ENCODE data around the gene RIPOR2. TPM values are rescaled to one million over a fixed set of nuclear protein-coding genes. Genes with fewer than 3 reads are reported as not detected.

RIPOR2 gene
- total and polyA plus RNA-seq, 2 experiments from 2014 or later: 3.2 to 3.3 TPM

- Histone ChIP-seq H3K36me3 (ENCODE audit: low read depth) (0 out of 2 replicates have a peak, but pooled peaks cover 4% of the 10 kb centered on the region), H3K4me1 (ENCODE audit: insufficient read depth) (no peaks in the 10 kb centered on the region), H3K9me3 (ENCODE audit: low read depth) (no peaks in the 10 kb centered on the region), H3K4me3 (no peak overlapping the region), H3K27ac (no peak overlapping the region), H4K20me1 (ENCODE audit: insufficient read depth) (no peaks in the 10 kb centered on the region), H3K9me2 (ENCODE audit: insufficient read depth) (no peaks in the 10 kb centered on the region), H3K27me3 (replicated peaks; ENCODE audit: insufficient read depth) (no peaks in the 10 kb centered on the region), H3K4me2 (ENCODE audit: unreplicated experiment) (no peak overlapping the region), H3K79me2 (ENCODE audit: insufficient read depth) (no peaks in the 10 kb centered on the region), H3F3A (ENCODE audit: insufficient read depth) (no peaks in the 10 kb centered on the region), H2AFZ (no peak overlapping the region), H3K9ac (no peak overlapping the region)
- no peak for TF ChIP-seq EZH2 (IDR thresholded peaks at IDR 0.05; ENCODE audit: insufficient read depth, poor library complexity, severe bottlenecking)
- no peak for TF ChIP-seq EZH2phosphoT487 (IDR thresholded peaks at IDR 0.05; ENCODE audit: insufficient read depth, low read depth)
- DNase-seq: no peak
- 77 to 84% methylated on average over 11 of the region's 11 CpGs for WGBS, 2 experiments (ENCODE audit: low coverage in 1 of 2, low lambda C conversion rate in 2 of 2, missing lambda C conversion rate in 2 of 2)
- in situ Hi-C loops (cut with MboI): no loop called here
Observed at GRCh38 chr6:24876499-24877465, 59.0 kb downstream of the RIPOR2 start.

GRCh38 chr6:24875534-24875901 is 60.2 kb downstream of the RIPOR2 start:
- no peak for TF ChIP-seq EZH2 (IDR thresholded peaks at IDR 0.05; ENCODE audit: insufficient read depth, poor library complexity, severe bottlenecking)
- TF ChIP-seq EZH2phosphoT487 (IDR thresholded peaks at IDR 0.05; ENCODE audit: insufficient read depth, low read depth): no peak
- no peaks in the 10 kb centered on the region for H3K9me2 ChIP-seq (ENCODE audit: insufficient read depth)
- H4K20me1 ChIP-seq (ENCODE audit: insufficient read depth): no peaks in the 10 kb centered on the region
- no peak overlapping the region for H3K27ac ChIP-seq
- H3K4me3 ChIP-seq: no peak overlapping the region
- no peak overlapping the region for H3K9ac ChIP-seq
- 71 to 80% methylated on average over 9 of the region's 9 CpGs for WGBS, 2 experiments (ENCODE audit: low coverage in 1 of 2, low lambda C conversion rate in 2 of 2, missing lambda C conversion rate in 2 of 2)
- no peaks in the 10 kb centered on the region for H3K79me2 ChIP-seq (ENCODE audit: insufficient read depth)
- no peaks in the 10 kb centered on the region for H3K4me1 ChIP-seq (ENCODE audit: insufficient read depth)
- H3K27me3 ChIP-seq (replicated peaks; ENCODE audit: insufficient read depth): no peaks in the 10 kb centered on the region
- H3K36me3 ChIP-seq (ENCODE audit: low read depth): 0 out of 2 replicates have a peak, but pooled peaks cover 4% of the 10 kb centered on the region
- DNase-seq: no peak
- H3F3A ChIP-seq (ENCODE audit: insufficient read depth): no peaks in the 10 kb centered on the region
- H2AFZ ChIP-seq: no peak overlapping the region
- in situ Hi-C loops (cut with MboI): no loop called here
- H3K4me2 ChIP-seq (ENCODE audit: unreplicated experiment): no peak overlapping the region
- no peaks in the 10 kb centered on the region for H3K9me3 ChIP-seq (ENCODE audit: low read depth)

- Histone ChIP-seq H3K4me2 (ENCODE audit: unreplicated experiment) (no peak overlapping the region), H3F3A (ENCODE audit: insufficient read depth) (no peaks in the 10 kb centered on the region), H3K27me3 (replicated peaks; ENCODE audit: insufficient read depth) (no peaks in the 10 kb centered on the region), H3K9ac (no peak overlapping the region), H3K79me2 (ENCODE audit: insufficient read depth) (no peaks in the 10 kb centered on the region), H4K20me1 (ENCODE audit: insufficient read depth) (no peaks in the 10 kb centered on the region), H3K9me3 (ENCODE audit: low read depth) (no peaks in the 10 kb centered on the region), H3K36me3 (ENCODE audit: low read depth) (0 out of 2 replicates have a peak, but pooled peaks cover 4% of the 10 kb centered on the region), H3K4me3 (no peak overlapping the region), H3K4me1 (ENCODE audit: insufficient read depth) (no peaks in the 10 kb centered on the region), H3K9me2 (ENCODE audit: insufficient read depth) (no peaks in the 10 kb centered on the region), H3K27ac (no peak overlapping the region), H2AFZ (no peak overlapping the region)
- in situ Hi-C loops (cut with MboI): loop anchor here (25.0 kb wide), 1 partner anchor 737 kb away; no protein-coding TSS in a partner anchor
- DNase-seq: no peak
- WGBS, 2 experiments (ENCODE audit: low coverage in 1 of 2, low lambda C conversion rate in 2 of 2, missing lambda C conversion rate in 2 of 2): 84 to 94% methylated on average over 7 of the region's 7 CpGs
- TF ChIP-seq EZH2phosphoT487 (IDR thresholded peaks at IDR 0.05; ENCODE audit: insufficient read depth, low read depth): no peak
Observed at GRCh38 chr6:24874776-24875533, 60.8 kb downstream of the RIPOR2 start.

- no peaks in the 10 kb centered on the region for H3K9me2 ChIP-seq (ENCODE audit: insufficient read depth)
- no peak for DNase-seq
- H3K4me2 ChIP-seq (ENCODE audit: unreplicated experiment): no peak overlapping the region
- in situ Hi-C loops (cut with MboI): loop anchor here (25.0 kb wide), 1 partner anchor 738 kb away; no protein-coding TSS in a partner anchor
- H3K4me1 ChIP-seq (ENCODE audit: insufficient read depth): no peaks in the 10 kb centered on the region
- WGBS, 2 experiments (ENCODE audit: low coverage in 1 of 2, low lambda C conversion rate in 2 of 2, missing lambda C conversion rate in 2 of 2): 67 to 69% methylated on average over 1 of the region's 1 CpG
- no peak for TF ChIP-seq EZH2 (IDR thresholded peaks at IDR 0.05; ENCODE audit: insufficient read depth, poor library complexity, severe bottlenecking)
- TF ChIP-seq EZH2phosphoT487 (IDR thresholded peaks at IDR 0.05; ENCODE audit: insufficient read depth, low read depth): no peak
- H3K36me3 ChIP-seq (ENCODE audit: low read depth): 0 out of 2 replicates have a peak, but pooled peaks cover 4% of the 10 kb centered on the region
- no peak overlapping the region for H2AFZ ChIP-seq
- H3F3A ChIP-seq (ENCODE audit: insufficient read depth): no peaks in the 10 kb centered on the region
- H3K9me3 ChIP-seq (ENCODE audit: low read depth): no peaks in the 10 kb centered on the region
- no peaks in the 10 kb centered on the region for H3K79me2 ChIP-seq (ENCODE audit: insufficient read depth)
- H3K9ac ChIP-seq: no peak overlapping the region
- H3K27me3 ChIP-seq (replicated peaks; ENCODE audit: insufficient read depth): no peaks in the 10 kb centered on the region
- H3K4me3 ChIP-seq: no peak overlapping the region
- H3K27ac ChIP-seq: no peak overlapping the region
- no peaks in the 10 kb centered on the region for H4K20me1 ChIP-seq (ENCODE audit: insufficient read depth)
Observed at GRCh38 chr6:24874128-24874527, 61.6 kb downstream of the RIPOR2 start.

Measured in GM23248 (cell line).